Stimulated activated CD8-positive, alpha-beta memory T cell treated with anti-CD3 and anti-CD28 coated beads, Interleukin-15, amount 100 ng/mL, for 4 hours (primary cell): ENCODE data around the gene IL23R.

Experiments
- DNase-seq, 2 donors: peaks; one replicate each; pipeline ENCODE4 v3.0.0-alpha.2; 2020; ENCODE audit warnings: low read depth in 2 of 2

IL23R gene

DNA sequence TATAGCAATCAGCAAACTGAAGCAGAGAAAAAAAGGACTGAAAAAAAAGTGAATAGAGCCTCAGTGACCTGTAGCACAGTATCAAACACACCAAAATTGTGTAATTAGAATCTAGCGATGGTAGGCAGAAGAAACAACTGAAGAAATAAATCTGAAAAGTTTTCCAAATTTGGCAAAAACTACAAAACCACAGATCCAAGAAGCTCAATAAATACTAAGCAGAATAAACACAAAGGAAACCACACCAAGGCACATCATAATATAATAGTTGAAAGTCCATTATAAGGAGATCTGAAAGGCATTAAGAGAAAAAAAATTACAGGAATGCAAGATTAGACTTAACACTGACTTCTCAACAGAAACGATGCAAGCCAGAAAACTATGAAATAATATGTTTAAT is 134.3 kb downstream of the IL23R start:
- no peak for DNase-seq

DNA sequence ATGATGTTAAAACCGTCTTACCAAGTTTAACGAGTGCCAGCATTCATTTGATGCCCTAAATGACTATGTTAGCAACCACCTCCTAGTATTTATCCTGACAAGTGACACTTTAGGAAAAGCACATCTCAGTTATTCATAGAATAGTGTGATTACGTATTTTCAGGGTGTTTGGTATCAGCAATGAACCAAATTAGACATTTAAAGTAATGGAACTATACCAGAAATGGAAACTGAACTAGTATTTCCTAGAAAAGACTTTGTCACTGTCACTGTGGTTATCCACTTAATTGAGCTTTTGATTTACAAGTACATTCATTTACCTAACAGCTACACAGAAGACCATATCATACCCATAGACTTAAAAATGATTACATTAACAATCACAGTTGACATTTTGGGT is 137.8 kb downstream of the IL23R start:
- no peak for DNase-seq

DNA sequence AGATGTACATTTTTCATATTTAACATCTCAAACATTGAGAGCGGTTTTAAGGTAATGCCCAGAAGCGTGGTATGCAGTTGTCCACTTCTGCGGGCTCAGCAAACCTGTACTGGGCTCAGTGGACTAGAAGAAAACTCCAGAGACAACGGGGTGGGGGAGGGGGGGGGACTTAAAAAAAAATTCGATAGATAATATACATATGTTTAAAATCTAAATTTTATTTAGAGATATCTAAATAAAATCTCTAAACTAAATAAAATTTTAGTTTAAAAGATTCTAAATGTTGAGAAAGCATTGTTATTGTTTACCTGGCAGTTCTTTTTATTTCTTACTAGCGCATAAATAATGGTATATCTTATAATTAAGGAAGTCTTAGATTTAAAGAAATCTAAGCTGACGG is 140.3 kb downstream of the IL23R start:
- DNase-seq = no peak

DNA sequence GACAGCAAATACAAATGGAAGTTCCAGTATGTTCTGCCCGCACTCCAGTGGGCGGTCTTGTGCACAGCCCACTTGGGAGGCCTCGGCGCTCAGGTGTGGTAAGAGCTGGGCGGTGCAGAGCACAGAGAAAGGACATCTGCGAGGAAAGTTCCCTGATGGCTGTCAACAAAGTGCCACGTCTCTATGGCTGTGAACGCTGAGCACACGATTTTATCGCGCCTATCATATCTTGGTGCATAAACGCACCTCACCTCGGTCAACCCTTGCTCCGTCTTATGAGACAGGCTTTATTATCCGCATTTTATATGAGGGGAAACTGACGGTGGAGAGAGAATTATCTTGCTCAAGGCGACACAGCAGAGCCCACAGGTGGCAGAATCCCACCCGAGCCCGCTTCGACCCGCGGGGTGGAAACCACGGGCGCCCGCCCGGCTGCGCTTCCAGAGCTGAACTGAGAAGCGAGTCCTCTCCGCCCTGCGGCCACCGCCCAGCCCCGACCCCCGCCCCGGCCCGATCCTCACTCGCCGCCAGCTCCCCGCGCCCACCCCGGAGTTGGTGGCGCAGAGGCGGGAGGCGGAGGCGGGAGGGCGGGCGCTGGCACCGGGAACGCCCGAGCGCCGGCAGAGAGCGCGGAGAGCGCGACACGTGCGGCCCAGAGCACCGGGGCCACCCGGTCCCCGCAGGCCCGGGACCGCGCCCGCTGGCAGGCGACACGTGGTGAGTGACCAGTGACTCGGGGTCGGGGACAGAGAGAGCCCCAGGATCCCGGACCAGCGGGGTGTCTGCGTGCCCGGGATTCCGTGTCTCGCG is 141.2 kb downstream of the IL23R start, which contains the start of gene IL12RB2:
Gene IL12RB2 (plus strand): TSS at position 623 of the 810 bp plus-strand sequence. CDS start 12,496 bp downstream, outside the sequence.
- no peak for DNase-seq

DNA sequence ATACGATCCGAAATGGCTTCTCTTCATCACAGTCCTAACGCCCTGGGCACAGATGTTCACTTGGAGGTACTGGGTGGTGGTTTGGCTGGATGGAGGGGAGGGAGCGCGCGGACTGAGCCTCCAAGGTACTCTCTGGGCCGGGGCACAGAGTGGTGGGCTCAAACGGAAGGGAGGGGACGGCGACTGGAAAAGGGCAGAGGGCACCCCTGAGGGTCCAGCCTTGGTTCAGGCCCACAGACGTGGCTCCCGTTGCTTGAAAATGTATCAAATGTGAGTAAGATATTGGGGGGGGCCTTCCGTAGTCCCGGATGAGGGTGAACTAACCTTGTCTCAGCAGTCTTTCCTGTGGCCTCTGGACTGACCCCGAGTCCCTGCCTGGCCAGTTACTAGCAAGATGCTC is 141.9 kb downstream of the IL23R start:
- DNase-seq = no peak
